ENCODE results near the gene CPNE9. TPM values are rescaled to one million over a fixed set of nuclear protein-coding genes. Genes with fewer than 3 reads are reported as not detected.

Gene CPNE9
- total RNA-seq, 1 donor from 2014 or later: 0.69 TPM

GRCh38 chr3:9745521-9745920 is 41.9 kb downstream of the CPNE9 start:
- TF ChIP-seq CTCF (IDR thresholded peaks at IDR 0.05; ENCODE audit: unreplicated experiment): no peak
- no peak for DNase-seq (ENCODE audit: low spot score, unreplicated experiment)
- Mint-ChIP-seq H3K4me1 (ENCODE audit: low read depth) (peaks cover 12% of the 10 kb centered on the region), H3K9me3 (ENCODE audit: low read depth) (no peaks in the 10 kb centered on the region), H3K4me3 (ENCODE audit: low read depth) (no peak overlapping the region), H3K27me3 (no peaks in the 10 kb centered on the region), H3K36me3 (ENCODE audit: insufficient read depth) (peaks cover 12% of the 10 kb centered on the region), H3K27ac (no peak overlapping the region)

- TF ChIP-seq CTCF (IDR thresholded peaks at IDR 0.05; ENCODE audit: unreplicated experiment): no peak
- Mint-ChIP-seq H3K9me3 (ENCODE audit: low read depth) (no peaks in the 10 kb centered on the region), H3K27me3 (no peaks in the 10 kb centered on the region), H3K27ac (no peak overlapping the region), H3K4me1 (ENCODE audit: low read depth) (peaks cover 15% of the 10 kb centered on the region), H3K4me3 (ENCODE audit: low read depth) (no peak overlapping the region), H3K36me3 (ENCODE audit: insufficient read depth) (peaks cover 11% of the 10 kb centered on the region)
- DNase-seq (ENCODE audit: low spot score, unreplicated experiment): no peak
These were observed 42.7 kb downstream of the CPNE9 start for GRCh38 chr3:9746330-9746729.

GRCh38 chr3:9747267-9747666 is 43.6 kb downstream of the CPNE9 start:
- no peak for DNase-seq (ENCODE audit: low spot score, unreplicated experiment)
- Mint-ChIP-seq H3K27me3 (no peaks in the 10 kb centered on the region), H3K4me3 (ENCODE audit: low read depth) (no peak overlapping the region), H3K27ac (no peak overlapping the region), H3K36me3 (ENCODE audit: insufficient read depth) (peaks cover 14% of the 10 kb centered on the region), H3K4me1 (ENCODE audit: low read depth) (peaks cover 15% of the 10 kb centered on the region), H3K9me3 (ENCODE audit: low read depth) (no peaks in the 10 kb centered on the region)
- no peak for TF ChIP-seq CTCF (IDR thresholded peaks at IDR 0.05; ENCODE audit: unreplicated experiment)

GRCh38 chr3:9748031-9748430 is 44.4 kb downstream of the CPNE9 start:
- Mint-ChIP-seq H3K4me3 (ENCODE audit: low read depth) (no peak overlapping the region), H3K4me1 (ENCODE audit: low read depth) (peaks cover 15% of the 10 kb centered on the region), H3K27ac (no peak overlapping the region), H3K9me3 (ENCODE audit: low read depth) (no peaks in the 10 kb centered on the region), H3K27me3 (no peaks in the 10 kb centered on the region), H3K36me3 (ENCODE audit: insufficient read depth) (peaks cover 14% of the 10 kb centered on the region)
- no peak for DNase-seq (ENCODE audit: low spot score, unreplicated experiment)
- TF ChIP-seq CTCF (IDR thresholded peaks at IDR 0.05; ENCODE audit: unreplicated experiment): no peak

GRCh38 chr3:9749296-9749644 is 45.6 kb downstream of the CPNE9 start:
- Mint-ChIP-seq H3K36me3 (ENCODE audit: insufficient read depth) (peaks cover 13% of the 10 kb centered on the region), H3K4me1 (ENCODE audit: low read depth) (peaks cover 15% of the 10 kb centered on the region), H3K4me3 (ENCODE audit: low read depth) (peak overlapping the region; percentile 96), H3K27me3 (no peaks in the 10 kb centered on the region), H3K27ac (peak overlapping the region; percentile 98), H3K9me3 (ENCODE audit: low read depth) (no peaks in the 10 kb centered on the region)
- no peak for DNase-seq (ENCODE audit: low spot score, unreplicated experiment)
- no peak for TF ChIP-seq CTCF (IDR thresholded peaks at IDR 0.05; ENCODE audit: unreplicated experiment)

All from progenitor cell of endocrine pancreas (in vitro differentiated cells).